HG02623 (cell line): ENCODE data around the gene HSF2.

Source experiments
- ATAC-seq: cut with Tn5 transposase; IDR thresholded peaks from one replicate; pipeline ENCODE4 v1.9.1; 2021; ENCODE audit warnings: moderate library complexity; ENCODE audit not compliant: unreplicated experiment

The HSF2 gene, protein sequence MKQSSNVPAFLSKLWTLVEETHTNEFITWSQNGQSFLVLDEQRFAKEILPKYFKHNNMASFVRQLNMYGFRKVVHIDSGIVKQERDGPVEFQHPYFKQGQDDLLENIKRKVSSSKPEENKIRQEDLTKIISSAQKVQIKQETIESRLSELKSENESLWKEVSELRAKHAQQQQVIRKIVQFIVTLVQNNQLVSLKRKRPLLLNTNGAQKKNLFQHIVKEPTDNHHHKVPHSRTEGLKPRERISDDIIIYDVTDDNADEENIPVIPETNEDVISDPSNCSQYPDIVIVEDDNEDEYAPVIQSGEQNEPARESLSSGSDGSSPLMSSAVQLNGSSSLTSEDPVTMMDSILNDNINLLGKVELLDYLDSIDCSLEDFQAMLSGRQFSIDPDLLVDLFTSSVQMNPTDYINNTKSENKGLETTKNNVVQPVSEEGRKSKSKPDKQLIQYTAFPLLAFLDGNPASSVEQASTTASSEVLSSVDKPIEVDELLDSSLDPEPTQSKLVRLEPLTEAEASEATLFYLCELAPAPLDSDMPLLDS

DNA sequence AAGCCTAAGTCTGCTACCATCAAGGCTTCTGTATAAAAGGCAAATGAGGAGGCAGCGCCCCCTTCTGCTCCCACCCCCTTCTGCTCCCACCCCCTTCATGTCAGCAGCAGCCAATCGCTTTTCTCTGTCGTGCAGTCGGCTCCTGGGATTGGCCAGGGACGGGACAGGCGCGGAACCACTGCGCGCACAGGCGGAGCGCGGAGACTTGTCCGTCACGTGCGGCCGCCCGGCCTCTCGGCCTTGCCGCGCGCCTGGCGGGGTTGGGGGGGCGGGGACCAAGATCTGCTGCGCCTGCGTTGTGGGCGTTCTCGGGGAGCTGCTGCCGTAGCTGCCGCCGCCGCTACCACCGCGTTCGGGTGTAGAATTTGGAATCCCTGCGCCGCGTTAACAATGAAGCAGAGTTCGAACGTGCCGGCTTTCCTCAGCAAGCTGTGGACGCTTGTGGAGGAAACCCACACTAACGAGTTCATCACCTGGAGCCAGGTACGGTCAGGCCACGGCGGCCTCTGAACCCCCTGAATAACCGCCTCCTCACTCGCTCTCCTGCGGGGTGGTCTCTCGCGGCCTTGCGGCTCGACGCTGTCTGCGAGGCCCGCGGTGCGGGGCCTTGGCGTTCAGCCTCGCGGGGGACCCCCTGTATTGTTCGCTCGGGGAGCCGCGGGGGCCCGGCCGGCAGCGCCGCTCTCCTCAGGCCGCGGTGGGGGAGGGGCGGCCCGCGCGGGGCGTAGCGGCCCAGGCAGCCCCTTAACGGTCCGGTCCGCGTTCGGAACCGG lies at the start of gene HSF2:
Gene HSF2, plus strand, starts transcription at position 305 of the 773 bp plus-strand sequence. Its CDS starts 86 bp downstream, at position 391.
- ATAC-seq: peak; percentile 98

DNA sequence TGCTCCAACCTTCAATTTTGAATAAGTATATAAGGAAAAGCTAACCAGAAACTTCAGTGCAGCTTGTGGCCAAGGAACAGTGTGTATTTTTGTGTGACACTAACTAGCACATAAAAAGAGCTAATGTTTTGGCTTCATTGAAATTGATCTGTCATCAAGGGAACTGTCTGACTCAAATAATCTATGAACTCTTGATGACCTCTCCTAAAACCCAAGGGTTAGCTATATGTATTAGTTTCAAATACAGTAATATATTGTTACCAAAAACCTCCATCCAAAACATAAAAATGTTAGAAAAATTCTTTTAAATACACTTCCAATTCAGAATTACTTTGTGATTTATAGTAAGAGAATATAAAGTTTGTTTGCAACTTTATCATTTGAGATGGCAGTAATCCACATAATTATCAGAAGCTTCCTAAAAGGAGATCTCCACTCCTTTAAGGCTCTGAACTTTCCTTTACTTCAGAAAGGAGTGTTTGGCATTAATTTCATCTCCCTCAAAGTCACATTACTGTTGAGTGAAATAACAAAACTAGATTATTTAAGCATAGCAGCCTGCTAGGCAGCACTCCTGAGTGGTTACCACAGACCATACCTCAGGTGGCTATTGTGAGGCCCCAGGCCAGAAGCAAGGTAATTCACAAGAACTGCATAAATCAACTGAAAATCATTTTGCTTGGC lies 46.3 kb upstream of the HSF2 start:
- no peak for ATAC-seq

DNA sequence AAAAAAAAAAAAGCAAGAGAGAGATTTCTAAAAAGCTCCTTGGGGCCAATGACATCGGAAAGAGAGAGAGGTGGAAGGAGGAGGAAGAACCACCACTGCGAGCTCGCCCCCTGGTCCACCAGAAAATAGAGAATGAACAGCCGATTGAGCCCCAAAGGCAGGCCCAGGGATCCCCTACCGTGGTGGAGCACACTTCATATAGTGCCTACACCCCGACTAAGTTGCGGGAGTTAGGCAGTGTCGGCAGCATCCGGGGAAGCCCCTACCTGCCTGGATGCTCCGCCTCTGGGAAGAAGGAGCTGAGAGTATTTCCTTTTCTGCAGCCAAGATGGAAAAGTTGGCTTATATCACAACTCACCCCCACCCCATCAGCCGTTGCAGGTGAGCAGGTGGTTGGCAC lies 38.6 kb upstream of the HSF2 start:
- no peak for ATAC-seq

DNA sequence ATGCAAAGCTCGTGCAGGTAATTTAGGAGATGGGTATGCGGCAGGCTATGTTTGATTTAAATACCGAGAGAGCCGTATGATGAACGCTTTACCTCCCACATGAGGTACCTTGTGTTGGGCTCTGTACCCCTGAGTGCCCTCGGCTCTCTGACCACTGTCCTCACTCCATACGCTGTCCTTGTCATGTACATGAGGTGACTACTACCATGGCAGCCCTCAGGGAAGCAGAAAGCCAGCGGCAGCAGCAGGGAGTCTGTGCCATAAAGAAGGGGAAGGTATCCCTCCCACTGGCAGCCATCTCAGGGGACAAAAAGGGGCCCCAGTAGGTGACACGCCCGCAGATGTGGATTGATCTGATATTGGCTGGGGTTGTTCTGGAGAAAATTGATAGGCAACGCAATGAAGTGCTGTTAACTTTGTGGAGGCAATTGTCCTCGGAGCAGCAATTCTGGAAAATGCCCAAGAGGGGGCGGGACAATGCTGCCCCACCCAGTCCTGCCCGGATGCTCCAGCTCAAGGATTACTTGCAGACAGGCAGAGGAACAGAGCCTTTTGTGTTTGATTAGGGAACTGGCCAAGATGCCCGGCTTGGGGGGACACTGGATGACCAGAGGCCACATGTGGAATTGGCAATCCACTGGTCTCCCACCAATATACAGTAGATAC lies 38.0 kb upstream of the HSF2 start:
- no peak for ATAC-seq

DNA sequence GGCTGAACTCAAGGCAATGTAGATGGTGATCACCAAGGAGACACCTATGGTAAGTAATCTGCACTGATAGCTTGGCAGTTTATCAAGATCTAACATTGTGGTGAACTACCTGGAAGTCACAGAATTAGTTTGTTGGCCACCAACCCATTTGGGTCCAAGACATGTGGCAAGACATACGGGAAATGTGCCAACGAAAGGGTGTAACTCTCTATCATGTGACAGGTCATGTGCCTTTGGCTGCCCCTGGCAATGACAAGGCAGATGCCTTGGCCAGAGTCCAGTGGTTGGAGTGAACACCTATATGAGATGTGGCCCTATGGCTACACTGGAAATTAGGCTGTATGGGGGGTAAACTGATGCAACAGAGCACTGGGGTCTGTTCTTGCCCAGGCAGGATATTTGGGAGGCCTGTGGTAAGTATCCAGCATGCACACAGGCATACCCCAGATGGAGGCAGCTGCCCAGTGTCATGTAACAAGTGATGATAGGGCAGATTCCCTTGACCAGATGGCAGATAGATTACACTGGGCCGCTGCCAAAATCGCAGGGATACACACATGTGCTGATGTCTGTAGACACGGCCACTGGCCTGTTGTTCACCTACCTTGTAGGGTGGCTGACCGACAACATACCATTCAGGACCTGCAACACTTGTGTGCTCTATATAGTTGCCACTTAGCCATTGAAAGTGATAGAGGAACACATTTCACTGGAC lies 35.5 kb upstream of the HSF2 start:
- no peak for ATAC-seq

DNA sequence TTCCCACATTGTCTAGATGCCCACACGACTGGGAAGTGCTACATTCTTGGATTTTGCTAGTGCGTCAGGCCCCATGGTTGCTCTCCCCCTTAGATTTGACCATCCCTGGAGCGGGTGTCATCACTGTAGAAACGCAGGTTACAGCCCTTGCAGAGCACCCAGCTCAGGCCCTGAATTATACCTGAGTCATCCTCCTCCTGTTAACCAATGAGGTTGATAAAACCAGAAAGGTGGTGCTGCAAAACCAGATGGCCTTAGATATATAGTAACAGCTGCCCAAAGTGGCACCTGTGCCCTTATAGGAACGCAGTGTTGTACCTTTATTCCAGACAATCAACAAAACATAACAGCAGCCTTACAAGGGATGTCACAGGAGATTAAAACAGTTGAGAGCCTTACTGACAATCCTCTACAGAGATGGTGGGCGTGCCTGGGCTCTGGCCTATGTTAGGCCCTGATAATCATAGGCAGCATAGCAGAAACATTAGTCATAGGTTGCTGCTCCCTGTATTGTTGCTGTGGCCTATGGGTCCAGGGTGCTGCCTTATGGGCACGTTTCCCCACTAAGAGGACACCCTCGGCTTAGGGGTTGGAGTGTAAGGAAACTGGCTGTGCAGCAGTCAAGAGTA lies 33.6 kb upstream of the HSF2 start:
- no peak for ATAC-seq

DNA sequence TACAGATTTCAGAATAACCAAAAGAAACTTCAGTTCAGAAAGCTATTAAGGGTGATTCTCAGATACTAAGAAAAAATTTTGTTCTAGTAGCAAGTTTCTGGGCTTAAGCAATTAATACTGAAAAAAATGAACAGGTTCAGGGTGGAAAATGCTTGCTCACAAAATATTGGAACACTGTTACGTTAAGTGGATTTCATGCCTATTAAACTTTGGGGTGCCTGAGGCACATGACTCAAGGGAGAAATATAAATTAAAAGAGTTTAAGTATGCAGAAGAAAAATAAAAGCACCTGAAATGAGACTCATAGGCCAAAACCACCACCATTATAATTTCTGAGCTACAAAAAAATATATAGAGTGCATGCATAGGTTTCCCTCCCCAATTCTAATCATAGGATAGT lies 32.3 kb upstream of the HSF2 start:
- ATAC-seq: no peak

DNA sequence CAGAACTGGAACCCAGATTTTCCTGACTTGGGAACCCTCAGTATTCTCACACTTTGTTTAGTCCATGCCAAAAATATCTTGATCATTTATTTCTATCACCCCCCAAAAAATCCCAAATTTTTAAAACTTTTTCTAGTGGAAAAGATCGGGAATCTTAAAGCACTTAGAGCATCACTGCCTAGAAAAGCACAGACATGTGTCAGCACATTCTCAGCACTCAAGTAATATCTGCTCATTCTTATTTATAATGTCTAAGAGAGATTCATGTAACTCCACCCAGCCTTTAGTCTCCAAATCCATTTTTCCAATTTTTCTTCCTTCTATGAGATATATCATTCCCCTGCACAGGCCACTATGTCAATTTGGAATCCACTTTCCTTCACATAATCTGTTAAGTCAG lies 29.9 kb upstream of the HSF2 start:
- ATAC-seq: no peak

DNA sequence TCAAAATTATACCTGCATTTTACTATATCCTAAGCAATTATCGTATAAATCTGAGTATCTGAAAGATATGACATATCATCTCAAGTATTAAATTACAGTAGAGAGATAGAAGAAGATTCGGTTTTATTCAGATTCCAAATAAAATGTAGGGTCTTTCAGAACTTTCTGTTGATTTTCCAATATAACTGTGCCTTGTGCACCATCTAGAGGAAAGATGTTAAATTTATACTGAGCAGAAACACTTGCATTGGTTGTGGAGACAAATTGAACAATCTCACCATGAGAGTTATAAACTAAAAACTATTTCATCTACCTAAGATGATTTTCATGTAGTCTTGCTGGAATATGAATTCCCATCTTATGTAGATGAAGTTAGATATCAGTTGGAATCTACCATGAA lies 26.8 kb upstream of the HSF2 start:
- ATAC-seq: no peak

DNA sequence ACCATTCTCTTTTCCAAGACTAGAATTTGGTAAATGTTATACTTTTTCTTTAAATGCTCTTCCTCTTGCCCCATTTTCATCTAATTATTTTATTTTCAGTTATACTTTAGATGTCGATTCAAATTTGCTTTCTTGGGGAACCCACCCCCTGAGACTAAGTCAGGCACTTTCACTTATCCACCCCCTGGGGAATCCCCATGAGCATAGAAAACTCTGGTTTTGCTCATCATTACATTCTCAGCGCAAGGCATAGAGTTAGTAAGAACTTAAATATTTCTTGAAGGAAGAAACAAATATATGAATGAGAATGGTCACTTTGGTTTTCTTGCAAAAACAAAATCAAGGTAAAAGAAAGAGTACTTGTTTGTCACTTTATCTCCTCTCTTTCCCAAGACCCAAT lies 25.1 kb upstream of the HSF2 start:
- no peak for ATAC-seq

DNA sequence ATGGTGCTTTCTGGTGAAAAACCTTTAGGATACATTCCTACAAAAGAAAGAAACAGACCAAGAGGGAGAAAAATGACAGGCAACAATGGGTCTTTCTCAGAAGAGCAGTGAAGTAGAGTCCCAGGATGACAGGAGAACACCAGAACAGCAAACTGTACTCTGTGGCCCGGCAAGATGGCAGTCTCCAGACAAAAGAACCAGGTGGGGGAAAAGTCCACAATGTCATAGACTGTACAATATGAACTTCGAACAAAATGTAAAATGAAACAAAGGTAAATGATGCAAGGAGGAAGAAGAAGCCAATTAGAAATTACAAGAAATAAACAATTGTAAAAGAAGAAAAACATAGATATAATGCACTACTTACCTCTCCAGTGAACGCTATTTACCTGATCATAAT lies 23.2 kb upstream of the HSF2 start:
- no peak for ATAC-seq

DNA sequence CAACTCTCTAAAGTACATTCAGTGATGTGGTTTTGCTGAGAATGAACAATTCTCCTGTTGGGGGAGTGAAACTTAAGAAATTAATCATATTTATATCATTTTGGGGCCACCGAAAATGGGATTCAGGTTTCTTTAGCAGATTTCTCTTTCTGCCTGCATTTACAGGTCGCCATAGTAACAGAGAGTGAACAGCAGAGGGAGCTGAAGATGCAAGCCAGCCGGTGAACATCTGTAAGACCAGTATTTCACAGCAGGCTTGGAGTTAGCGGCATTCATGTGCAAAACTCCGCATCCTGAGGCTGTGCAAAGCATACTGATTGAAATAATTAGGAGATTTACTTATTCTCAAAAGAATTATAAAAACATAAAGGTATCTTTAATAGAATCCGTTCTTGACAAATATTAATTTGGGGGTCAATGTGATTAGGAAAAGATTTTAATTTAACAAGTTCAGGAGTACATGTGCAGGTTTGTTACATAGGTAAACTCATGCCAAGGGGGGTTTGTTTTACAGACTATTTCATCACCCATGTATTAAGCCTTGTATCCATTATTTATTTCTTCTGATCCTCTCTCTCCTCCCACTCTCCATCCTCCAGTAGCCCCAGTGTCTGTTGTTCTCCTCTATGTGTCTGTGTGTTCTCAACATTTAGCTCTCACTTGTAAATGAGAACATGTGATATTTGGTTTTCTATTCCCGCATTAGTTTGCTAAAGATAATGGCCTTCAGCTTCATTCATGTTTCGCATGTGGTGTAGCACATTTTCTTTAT lies 17.8 kb upstream of the HSF2 start:
- ATAC-seq: peak; percentile 100

DNA sequence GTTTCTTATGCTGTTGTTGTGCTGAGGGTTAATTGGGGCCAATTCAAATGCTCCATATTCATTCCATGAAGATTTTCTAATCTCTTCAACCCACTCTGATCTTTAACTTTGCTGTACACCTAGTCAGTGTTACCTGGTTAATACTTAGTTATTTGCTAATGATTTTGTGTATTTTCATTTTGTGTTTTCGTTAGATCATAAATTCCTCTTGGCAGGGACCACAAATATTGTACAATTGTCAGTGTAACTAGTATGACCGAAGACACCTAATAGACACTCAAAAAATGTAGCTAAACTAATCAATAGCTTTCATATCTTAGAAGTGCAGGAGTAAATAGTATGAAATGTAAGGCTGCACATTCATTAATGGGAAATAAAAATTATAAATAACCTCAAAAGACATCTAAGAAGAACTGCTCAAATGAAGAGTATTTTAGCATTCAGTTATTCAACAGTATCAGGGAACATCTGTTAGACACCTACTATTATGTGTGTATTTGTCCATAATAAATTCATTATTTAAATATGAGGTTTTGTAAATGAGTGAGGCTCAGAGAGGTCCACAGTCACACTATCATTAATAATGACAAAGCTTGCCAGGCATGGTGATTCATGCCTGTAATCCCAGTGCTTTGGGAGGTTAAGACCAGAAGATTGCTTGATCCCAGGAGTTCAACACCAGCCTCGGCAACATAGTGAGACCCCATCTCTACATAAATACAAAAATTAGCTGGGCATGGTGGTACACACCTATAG lies 13.4 kb upstream of the HSF2 start:
- no peak for ATAC-seq

DNA sequence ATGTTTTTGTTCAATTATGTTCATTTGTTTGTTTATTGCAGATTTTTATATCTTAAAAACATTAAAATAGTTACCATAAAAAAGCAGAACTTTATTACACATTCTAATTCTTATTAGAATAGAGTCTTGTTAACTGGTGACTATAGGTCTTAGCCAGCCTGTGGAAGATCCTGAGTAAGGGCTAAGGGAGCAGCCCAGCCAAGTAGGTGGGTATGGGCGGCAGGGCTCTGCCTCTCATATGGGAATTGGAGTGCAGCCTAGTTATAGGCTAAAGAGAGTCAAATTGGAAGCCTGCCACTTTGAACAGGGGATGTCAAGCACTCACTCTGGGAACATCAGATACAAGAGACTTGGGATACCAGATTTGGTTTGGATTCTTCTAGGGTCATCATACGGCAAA lies 10.5 kb upstream of the HSF2 start:
- ATAC-seq: no peak

DNA sequence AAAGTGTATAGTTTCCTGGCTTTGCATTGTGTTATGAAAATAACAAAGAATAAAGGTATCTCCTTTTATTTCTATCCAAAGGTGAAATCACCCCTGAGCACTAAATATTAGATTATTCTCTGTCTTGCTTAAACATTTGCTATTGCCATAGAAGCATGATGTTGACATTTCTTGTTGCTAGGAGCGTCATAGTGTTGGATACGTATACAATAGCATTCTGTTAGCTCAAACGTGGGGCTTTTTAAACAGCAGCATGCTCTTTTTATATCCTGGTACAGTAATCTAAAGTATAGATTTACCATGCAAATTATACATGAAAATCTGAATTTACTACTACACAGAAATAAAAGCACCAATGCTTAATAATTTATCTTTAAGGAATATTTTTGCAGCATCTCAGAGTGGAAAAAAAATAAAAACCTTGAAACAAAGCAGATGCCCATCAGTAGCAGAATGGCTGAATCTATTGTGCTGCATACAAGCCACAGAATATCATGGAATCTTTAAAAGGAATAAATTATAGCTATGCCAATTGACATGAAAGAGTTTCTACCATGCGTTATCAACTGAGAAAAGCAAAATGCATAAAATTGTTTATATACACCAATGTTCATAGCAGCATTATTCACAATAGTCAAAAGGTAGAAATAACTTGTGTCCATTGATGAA lies 9.6 kb upstream of the HSF2 start:
- no peak for ATAC-seq

DNA sequence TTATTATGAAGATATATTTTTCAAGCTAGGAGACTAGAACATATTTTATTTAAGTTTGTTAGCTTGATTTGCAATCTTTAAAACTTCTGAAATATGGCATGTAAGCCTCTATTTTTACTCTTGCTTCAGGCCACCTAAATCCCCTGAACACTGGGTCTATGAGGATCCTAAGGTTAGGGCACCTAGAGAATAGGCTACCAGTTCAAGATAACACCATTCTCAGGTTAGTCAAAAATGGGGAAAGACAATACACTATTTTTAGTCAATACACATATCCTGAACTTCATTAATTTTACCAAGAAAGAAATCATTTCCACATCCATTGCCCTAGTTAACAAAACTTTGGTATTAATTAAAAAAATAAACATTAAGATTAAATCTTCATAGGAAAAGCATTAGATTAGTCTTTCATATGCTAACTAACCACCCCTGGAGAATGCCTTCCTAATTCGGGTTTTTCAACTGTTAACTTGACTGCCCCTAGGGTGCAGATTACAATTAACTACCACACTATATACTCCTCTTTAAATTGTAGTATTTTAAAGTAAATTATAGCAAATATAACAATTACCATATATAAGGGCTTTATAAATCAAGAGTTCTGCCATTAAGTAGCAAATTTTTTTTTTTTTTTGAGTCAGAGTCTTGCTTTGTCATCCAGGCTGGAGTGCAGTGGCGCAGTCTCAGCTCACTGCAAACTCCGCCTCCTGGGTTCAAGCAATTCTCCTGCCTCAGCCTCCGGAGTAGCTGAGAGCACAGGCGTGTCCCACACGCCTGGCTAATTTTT lies 6.7 kb upstream of the HSF2 start:
- ATAC-seq: no peak

DNA sequence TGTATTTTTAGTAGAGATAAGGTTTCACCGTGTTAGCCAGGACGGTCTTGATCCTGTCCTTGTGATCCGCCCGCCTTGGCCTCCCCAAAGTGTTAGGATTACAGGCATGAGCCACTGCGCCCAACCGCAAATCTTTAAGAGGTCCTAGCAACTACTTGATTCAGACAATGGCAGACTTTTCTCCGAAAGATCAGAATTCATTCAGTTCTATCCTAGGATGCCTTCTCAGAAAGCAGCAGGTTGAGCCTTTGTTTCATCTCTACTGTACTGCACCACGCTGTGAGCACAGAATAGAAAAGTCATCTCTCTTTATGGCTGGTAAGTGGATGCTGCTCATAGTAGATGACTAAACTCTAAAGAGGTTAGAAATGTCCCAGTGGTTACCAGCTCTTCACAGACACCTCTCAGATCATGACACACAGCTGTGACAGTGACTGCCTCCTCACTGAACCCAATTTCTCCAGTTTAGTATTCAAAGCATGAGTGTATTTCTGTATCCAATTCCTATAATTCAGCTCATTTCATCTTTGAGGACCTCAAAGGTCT lies 6.0 kb upstream of the HSF2 start:
- peak; percentile 69 for ATAC-seq
